ENCODE results near the gene CSNK1D.

CSNK1D gene

GRCh38 chr17:82249896-82250581 lies 23.5 kb downstream of the CSNK1D start:
- DNase-seq, result no peak

- DNase-seq, result no peak
Observed at GRCh38 chr17:82248815-82249674, 24.5 kb downstream of the CSNK1D start.

DNA sequence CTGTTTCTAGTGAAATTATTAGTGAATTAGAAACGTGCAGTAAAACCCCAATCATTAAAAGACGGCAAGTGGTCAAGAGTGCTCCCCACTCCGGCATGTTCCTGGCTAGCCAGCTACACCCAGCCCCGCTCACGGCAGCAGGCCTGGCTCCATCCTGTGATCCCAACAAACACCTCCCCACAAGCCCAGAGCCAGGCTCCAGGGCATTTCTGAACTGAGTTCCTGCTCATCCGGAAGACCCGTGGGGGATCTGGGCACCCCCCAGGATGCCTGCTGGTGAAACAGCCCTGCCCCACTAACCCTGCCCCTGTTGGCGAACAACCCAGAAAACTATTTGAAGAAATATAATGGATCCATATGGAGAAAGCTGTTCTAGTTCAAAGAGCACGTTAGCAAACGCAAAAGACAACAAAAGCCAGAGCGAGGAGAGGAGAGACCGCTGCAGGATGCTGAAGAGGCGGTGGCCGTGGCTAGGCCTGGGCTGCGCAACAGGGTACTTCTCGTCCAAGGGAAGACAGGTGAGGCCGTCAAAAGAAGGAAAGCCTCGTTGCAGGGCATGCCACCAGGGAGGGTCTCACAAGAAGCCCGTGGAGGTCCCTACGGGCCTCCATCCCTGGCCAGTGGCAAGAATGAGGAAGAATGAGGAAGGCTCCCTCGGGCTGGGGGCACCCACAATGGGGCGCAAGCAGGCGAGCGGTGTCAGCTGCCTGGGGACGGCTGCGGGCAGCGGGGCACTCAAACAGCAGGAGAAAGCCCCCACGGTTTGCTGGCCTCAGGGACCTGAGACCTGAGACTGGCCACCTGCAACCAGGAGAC lies 25.4 kb downstream of the CSNK1D start:
- no peak for DNase-seq

- no peak for DNase-seq
Observed at GRCh38 chr17:82247182-82247823, 26.2 kb downstream of the CSNK1D start.

DNA sequence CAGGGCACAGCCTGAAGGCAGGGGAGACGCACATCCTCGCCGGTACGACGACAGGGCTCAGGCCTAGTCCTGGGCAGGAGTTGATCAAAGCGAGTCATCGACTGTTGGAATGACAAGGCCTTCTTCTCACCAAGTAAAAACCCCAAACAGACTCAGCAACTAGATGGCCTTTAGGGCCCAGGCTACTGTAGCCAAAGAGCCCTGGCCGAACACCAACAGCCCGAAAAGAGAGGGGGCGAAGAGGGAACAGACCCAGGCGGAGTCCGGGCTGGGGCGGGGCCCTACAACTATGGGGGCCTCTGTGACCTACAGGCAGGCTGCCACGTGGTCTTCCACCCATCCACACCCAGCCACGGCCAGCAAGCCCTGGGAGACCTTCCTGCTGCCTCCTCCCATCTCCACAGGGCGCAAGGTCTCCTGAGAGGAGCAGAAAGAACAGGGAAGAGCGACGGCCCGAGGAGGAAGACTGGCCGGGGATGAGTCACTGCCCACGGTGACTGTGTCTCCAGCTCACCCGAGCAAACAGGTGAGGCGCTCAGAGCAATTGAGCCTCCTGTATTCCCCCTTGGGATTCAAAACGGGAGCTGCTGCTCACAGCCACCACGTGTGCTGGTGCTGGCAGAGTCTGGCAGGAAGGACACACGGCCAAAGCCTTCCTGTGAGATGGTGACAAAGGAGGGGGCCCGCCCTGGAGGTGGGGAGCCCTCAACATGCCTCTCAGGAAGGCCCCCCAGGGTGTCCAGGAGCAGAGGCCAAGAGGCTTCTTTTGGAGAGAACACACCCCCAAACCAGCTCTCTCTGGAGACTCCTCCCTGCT lies 26.9 kb downstream of the CSNK1D start:
- no peak for DNase-seq

DNA sequence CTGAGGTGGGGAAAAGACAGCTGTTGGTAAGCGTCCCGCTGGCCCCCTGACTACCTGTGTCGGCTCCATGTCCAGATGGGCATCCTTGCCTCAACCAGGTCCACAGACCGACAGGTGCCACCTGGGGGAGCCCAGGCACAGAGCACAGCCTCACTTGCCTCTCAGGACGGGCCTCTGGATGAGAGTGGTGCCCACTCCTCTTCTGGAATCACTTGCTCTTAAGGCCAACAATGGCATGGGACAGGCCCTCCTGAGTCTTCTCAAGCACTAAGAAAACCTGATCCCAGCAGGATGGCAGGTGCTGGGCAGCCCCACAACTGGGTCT lies 27.5 kb downstream of the CSNK1D start:
- no peak for DNase-seq

DNA sequence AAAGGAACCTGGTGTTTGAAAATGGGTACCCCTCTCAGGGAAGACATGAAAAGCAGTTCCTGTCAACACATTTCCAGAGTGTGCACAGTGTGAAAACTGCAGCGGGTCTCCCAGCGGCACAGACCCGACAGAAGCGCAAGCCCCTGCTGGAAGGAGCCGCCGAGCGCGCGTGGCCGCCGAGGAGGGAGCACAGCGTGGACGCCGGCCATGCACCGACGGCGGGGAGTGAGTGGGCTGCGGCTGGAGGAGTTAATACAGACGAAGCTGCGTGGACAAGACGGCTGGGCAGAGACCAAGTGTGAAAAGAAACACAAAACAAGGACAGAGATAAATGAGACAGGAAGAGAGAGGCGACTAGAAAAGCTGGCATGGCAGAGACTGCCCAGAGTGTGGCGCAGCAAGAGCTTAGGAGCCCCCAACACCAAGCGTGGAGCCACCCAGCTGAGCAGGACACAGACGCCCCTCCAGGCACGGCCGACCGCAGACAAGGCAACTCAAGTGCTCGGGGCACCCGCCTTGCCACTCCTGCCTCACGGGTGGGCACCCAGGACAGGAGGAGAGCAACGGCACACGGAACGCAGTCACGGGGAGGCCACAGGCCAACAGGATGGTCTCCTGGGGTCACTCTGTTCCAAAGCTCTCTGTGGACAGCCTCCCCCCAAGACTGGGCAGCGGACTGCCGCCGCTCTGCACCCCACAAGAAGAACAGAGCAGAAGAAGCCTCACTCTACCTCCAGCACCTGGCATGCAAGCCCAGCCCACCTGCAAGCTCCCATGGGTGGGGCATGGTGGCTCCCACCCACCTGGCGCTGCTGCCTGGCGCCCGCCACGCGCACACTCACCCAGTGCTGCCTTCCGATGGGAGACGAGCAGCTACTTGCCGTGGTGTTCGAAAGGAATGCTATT lies 28.1 kb downstream of the CSNK1D start:
- DNase-seq, result no peak

- DNase-seq, result peak; percentile 29 to 61
Observed at GRCh38 chr17:82244413-82245133, 28.9 kb downstream of the CSNK1D start.

DNA sequence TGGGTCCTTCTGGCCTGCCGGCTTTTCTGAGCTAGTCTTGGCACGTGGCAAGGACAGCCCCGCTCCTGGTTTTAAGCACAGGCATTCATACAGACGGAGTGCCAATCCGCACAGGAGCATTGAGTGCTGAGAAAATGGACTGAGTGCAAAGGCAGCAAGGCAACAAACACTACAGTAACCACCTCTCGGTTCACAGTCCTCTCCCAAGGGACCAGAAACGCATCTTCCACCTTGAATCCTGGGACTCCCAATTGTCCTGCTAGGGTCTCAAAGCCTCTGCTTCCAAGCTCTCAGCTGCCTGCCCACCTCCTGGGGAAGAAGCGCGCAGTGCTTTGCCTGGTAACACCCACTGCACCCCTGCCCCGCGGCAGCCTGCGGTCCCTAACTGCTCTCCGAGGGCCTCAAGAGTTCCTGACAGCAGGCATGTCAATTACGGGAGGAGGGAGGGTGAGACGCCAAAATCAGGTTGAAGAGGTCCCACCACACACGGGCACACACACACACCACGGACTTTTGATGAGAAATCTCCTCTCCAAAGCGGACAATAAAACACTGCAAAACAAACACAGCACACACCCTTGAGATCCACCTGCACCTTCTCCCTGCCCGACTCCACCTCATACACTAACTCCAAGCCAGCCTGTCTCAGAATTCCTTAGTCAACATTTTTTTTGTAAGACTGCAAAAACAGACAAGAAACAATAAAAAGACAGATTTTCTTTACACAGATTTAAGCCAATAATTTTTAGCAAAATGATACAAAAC lies 29.7 kb downstream of the CSNK1D start:
- DNase-seq, result no peak

GRCh38 chr17:82242977-82243647 lies 30.4 kb downstream of the CSNK1D start:
- DNase-seq, result no peak

DNA sequence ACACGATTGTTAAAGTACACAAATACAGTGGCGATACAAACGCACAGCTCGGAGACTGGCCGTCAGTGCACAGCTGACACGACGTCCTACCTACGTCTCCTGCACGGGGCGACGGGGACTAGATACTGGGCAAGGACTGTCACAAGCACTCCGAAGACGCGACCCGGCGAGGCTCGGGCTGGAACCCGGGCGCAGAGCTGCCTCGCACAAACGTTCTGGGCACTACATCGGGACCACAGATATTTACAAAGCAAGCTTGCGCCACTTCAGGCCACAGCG lies 30.9 kb downstream of the CSNK1D start:
- no peak for DNase-seq

DNA sequence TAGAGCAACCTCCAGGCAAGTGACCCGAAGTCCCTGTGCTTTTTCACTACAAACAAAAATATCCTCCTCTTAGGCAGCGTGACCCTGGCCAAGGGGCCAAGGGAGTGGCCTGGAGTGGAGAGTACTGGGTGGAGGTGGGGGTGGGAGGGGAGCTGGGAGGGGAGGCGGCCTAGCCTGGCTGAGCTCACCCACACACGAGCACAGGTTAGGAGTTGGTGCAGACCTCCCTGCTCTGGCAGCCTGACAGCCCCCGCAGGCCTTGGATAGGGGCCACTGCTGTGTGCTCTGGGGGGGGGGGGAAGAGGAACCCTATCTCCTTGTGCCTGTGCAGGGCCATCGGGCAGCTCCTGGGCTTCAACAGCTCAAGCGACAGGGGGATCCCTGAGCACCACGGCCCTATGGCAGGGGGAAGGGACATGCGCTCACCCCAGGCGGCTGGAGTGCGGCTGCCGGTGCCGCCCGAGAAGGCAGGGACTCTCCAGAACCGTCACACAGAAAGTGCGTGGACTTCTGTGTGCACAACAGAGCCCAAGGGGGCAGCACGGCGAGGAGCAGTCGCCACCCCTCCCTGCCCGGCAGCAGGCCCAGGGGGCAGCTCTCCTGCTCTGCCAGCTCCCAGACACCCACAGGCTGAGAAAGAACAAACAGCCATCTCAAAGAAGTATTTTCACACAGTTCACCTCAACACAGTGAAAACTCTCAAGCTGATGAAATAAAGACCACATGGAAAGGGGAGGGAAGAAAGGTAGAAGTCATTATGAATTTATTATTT lies 31.4 kb downstream of the CSNK1D start:
- DNase-seq, result no peak

GRCh38 chr17:82241183-82241925 lies 32.1 kb downstream of the CSNK1D start:
- peak; percentile 37 to 41 for DNase-seq

DNA sequence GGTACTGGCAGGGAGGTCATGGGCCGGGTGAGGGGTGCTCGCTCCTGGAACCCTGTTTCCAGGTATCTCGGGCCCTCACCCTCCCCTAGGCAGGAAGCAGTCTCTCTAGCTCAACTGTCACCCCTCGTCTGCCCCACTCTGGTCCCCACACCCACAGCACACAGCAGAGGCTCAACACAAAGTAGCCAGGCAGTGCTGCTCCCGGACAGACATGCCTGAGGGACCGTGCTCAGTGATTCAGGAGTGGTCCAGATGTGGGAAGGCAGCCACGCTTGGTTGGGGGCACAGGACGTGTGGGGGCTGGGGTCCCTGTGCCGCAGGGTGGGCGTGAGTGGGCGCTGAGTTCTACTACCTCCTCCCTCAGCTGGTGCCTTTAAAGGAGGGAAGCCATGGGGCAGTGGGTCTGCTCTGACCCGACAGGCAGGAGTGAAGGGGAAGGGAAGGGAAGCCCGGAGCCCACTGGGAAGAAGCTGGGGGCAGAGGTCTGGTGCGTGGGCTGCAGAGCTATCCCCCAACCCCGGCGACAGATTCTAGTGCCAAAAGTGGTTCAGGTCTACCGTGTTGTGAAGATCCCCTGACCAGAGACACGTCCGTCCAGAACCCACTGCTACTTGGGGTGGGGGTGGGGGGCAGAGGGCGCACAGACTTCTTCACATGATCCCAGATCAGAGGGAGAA lies 32.9 kb downstream of the CSNK1D start:
- DNase-seq, result no peak

DNA sequence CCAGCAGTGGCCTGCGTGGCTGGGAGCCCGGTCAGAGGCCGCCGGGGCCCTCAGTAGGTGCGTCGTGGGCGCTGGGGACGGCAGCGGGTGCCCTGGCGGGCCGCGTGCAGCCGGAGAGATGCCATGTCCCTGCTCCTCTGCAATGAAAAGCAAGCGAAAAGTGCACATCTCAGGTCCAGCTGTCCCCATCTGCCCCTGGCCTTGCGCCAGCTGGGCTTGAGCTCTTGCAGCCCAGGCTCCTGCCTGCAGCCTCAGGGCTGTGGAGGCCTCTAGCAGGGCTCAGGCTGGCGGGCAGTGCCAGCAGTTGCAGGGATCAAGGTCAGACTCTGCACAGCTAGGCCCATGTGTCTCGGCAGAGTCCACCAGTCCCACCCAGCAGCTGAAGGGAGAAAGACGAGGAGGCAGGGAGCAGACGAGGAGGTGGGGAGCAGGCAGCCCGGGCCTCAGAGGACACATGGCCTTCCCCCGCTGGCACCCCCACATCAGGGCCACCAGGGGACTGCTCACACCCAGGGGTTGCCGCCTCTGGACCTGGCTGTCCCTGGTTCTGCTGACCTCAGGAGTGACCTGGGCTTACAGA lies 33.5 kb downstream of the CSNK1D start:
- no peak for DNase-seq

DNA sequence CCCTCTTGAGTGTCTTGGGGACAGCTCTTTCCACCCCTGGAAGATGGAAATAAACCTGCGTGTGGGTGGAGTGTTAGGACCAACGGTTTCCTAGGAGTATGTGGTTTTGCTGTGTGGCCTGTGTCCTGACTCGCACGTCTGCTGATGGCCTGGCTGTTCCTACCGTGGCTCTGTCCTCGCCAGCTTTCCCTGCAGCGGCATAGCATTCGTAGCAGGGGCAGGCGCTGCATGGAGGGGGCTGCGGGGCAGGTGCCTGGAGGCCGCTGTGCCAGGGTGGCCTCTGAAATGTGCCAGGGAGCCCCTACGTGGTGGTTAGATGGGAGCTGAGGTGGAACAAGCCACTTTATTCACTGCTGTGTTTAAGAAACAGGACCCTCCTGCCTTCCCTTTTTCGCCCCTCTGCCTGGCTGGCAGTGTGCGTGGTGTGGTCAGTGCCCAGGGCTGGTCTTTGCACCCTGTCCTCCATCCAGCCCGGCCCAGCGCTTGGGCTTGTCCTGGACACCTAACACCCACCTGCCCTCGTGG lies 34.0 kb downstream of the CSNK1D start:
- no peak for DNase-seq

Measured in AML-193 (cell line).